HG03280 (cell line): Measurements from ENCODE around the gene TP53TG5.

Experiments used
- ATAC-seq: cut with Tn5 transposase; IDR thresholded peaks from one replicate; pipeline ENCODE4 v1.9.1; 2021; ENCODE audit warnings: mild to moderate bottlenecking, moderate library complexity; ENCODE audit not compliant: unreplicated experiment

Gene TP53TG5

GRCh38 chr20:45329497-45330319 is 48.4 kb downstream of the TP53TG5 start:
- ATAC-seq, result no peak

GRCh38 chr20:45328451-45328850 is 49.7 kb downstream of the TP53TG5 start:
- no peak for ATAC-seq

GRCh38 chr20:45325371-45325770 is 52.8 kb downstream of the TP53TG5 start:
- no peak for ATAC-seq

- ATAC-seq, result no peak
Observed at GRCh38 chr20:45323731-45324130, 54.4 kb downstream of the TP53TG5 start.

GRCh38 chr20:45322952-45323383 is 55.2 kb downstream of the TP53TG5 start:
- ATAC-seq, result no peak
